ENCODE data around the gene CHRDL2. TPM values are rescaled to one million over a fixed set of nuclear protein-coding genes. Genes with fewer than 3 reads are reported as not detected.
A peak's percentile ranks its signal among the peaks of the same experiment; 100 is the strongest.

CHRDL2 gene
- total RNA-seq, 2 donors from 2014 or later = not detected

DNA sequence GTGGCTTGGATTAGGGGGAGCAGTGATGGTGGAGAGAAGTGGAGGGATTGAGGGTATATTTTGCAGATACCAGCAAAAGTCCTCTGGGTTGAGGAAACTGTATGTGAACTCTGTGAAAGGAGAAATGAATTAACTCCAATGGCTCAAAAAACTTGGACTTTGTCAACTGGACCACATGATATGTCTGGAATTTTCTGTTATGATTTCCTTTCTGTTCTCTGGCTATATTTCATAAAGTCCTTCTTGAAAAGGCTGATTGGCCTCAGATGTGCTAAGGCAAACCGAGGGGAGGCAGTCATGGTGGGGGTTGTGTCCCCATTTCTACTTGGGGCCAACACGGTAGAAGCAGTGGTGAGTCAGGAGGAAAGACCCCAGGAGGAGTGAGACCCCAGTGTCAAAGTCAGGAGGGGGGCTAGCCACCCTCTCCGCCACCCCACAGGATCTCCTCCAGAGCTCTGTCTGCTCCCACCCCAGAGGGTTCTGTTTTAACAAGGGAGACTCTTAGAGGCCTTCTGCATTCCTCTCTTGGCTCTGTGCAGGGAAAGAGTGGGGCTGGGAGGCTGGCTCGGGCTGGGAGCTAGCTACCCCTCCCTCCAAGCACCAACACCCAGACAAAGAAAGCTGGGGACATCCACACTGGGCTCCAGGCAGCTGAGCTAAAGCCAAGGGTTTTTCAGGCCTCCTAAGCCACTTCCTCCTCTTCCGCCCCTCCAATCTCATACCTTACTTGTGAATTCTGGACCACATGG, 13.8 kb downstream of the CHRDL2 start:
- H3K36me3 Mint-ChIP-seq (ENCODE audit: low read depth) = no peaks in the 10 kb centered on the region
- H3K27ac Mint-ChIP-seq = no peak overlapping the region
- H3K9me3 ChIP-seq (ENCODE audit: control insufficient read depth, low read length, poor library complexity, severe bottlenecking) = no peaks in the 10 kb centered on the region
- DNase-seq (no peak), ATAC-seq (no peak)
- peaks cover 7% of the 10 kb centered on the region for H3K27me3 Mint-ChIP-seq
- peaks cover 2% of the 10 kb centered on the region for H3K4me1 Mint-ChIP-seq
- no peak overlapping the region for H3K4me3 Mint-ChIP-seq

DNA sequence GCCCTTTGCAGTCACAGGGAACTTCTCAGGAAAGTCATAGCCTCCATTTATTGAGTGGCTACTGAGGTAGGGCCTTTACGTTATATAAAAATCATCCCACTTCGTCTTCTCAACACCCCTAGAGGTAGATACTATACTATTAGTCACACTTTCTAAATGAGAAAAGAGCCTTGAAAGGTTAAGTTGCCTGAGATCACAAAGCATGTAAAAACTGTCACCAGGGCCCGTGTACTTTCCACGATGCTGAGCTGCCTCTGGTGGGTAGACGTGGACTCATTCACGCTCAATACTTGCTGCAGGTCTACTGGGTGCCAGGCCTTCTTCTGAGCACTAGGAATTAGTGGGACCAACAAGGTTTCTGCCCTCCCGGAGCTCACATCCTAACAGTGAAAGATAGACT, 16.3 kb downstream of the CHRDL2 start:
- H3K9me3 ChIP-seq (ENCODE audit: control insufficient read depth, low read length, poor library complexity, severe bottlenecking) = no peaks in the 10 kb centered on the region
- Mint-ChIP-seq H3K27me3 (no peaks in the 10 kb centered on the region), H3K27ac (no peak overlapping the region), H3K36me3 (ENCODE audit: low read depth) (no peaks in the 10 kb centered on the region), H3K4me3 (no peak overlapping the region), H3K4me1 (peaks cover 2% of the 10 kb centered on the region)
- ATAC-seq = no peak
- no peak for DNase-seq

DNA sequence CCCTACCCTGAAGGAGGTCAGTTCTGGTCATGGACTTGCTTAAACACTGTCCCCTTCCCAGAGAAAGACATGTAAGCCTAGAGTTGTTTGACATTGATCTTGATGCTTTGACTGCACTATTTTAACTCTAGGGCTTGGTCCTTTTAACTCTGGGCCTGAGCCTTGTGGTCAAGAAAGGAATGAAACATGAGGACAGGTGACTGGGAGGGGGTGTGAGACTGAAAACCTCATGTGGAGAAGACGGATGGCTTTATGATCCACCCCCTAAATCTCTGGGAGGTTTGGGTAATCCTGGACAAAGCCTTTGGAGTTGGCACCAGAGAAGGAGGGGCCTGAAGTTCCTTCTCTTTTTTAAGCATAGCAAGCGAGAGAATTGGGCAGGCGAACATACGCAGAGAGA, 17.5 kb downstream of the CHRDL2 start:
- peaks cover 2% of the 10 kb centered on the region for H3K4me1 Mint-ChIP-seq
- ATAC-seq (no peak), DNase-seq (no peak)
- H3K27me3 Mint-ChIP-seq = no peaks in the 10 kb centered on the region
- H3K27ac Mint-ChIP-seq = no peak overlapping the region
- no peak overlapping the region for H3K4me3 Mint-ChIP-seq
- H3K36me3 Mint-ChIP-seq (ENCODE audit: low read depth) = no peaks in the 10 kb centered on the region
- H3K9me3 ChIP-seq (ENCODE audit: control insufficient read depth, low read length, poor library complexity, severe bottlenecking) = no peaks in the 10 kb centered on the region

DNA sequence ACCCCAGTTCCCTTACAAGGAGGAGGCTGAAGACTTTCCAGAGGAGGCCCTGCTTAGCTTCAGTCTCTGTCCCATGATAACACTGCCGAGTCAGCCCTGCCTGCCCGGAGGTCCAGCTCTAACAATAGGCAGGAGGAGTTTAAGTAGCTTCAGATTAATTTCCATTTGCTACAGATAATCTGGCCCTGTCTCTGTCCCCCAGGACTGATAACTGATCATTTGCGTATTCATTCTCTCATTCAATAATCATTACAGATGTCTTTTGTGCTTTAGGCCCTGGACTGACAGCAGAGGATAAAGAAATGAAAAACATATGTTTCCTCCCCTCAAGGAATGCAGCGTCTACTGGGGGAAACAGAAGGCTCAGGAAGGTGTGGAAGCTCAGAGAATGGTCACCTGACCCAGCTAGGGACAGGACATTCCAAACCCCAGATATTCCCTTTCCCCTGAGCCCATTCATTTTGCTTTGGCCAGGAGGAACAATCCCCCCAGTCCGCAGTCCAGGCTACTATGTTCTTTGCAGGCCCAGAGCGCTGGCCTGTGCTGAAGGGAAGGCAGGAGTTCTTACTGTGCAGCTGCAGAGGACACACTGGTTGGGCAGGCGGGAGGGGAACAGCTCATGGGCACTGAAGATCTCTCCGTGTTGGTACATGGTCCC, 20.8 kb downstream of the CHRDL2 start:
- DNase-seq = no peak
- no peaks in the 10 kb centered on the region for H3K27me3 Mint-ChIP-seq
- peaks cover 2% of the 10 kb centered on the region for H3K4me1 Mint-ChIP-seq
- no peak for ATAC-seq
- H3K9me3 ChIP-seq (ENCODE audit: control insufficient read depth, low read length, poor library complexity, severe bottlenecking) = no peaks in the 10 kb centered on the region
- no peak overlapping the region for H3K4me3 Mint-ChIP-seq
- H3K27ac Mint-ChIP-seq = no peak overlapping the region
- H3K36me3 Mint-ChIP-seq (ENCODE audit: low read depth) = no peaks in the 10 kb centered on the region

DNA sequence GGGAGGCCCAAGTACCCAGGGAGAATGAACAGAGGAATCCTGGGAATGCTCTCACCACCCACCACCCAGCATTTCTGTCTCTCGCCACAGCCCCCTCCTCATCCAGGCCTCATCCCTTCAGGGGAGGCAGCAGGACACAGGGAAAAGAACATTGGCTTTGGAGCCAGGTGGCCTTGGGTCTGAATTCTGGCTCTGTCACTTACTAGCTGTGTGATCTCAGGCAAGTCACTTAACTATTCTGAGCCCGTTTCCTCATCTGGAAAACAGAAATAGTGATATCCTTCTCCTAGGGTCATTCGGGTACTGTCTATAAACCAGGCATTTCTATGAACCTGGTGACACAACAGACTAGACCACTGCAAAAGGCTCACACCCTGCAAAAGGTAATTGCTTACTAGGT, 22.1 kb downstream of the CHRDL2 start:
- H3K36me3 Mint-ChIP-seq (ENCODE audit: low read depth) = no peaks in the 10 kb centered on the region
- no peak for DNase-seq
- H3K9me3 ChIP-seq (ENCODE audit: control insufficient read depth, low read length, poor library complexity, severe bottlenecking) = no peaks in the 10 kb centered on the region
- H3K27me3 Mint-ChIP-seq = no peaks in the 10 kb centered on the region
- ATAC-seq = no peak
- no peak overlapping the region for H3K27ac Mint-ChIP-seq
- no peak overlapping the region for H3K4me3 Mint-ChIP-seq
- H3K4me1 Mint-ChIP-seq = no peaks in the 10 kb centered on the region

DNA sequence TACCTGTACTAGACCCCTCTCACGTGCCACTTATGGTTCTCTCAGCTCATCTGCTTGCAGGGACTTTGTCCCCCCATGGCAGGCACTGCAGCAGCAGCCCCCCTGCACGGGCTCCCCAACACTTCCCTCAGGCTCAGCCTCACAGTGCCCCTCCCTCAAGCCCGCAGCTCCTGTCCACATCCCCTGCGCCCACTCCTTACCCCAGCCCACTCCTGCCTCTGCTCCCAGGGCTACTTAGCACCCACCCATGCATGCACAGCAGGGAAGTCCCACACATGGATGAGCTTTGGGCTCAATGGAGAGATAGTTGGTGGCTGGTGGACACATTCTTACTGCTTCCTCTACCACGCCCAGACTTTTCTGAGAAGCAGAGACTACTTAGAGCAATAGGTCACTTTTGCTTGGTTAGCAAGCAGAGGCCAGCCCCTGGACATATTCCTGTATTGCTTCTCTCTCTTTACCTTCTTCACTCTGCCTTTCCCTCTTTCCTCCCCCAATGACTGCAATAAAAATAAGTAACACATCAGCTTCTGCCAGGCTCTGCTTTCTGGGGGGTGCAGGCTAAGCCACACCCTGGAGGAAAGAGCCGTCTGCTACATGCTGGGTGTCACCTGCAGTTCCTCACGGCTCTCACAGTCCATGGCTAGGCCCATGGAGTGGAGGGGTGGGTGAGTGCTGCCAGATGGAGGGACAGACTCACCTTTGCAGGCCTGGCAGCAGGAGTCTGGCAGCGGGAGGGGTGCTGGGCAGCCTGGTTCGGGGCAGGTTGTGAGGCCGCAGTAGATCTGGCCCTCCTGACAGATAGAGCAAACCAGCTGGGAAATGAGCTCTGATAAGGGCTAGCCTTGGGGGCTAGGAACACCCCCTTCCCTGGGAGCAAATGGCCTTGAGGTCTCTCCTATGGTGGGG, 23.4 kb downstream of the CHRDL2 start:
- Mint-ChIP-seq H3K4me3 (no peak overlapping the region), H3K27ac (no peak overlapping the region), H3K27me3 (no peaks in the 10 kb centered on the region), H3K4me1 (peaks cover 2% of the 10 kb centered on the region), H3K36me3 (ENCODE audit: low read depth) (no peaks in the 10 kb centered on the region)
- DNase-seq = no peak
- no peaks in the 10 kb centered on the region for H3K9me3 ChIP-seq (ENCODE audit: control insufficient read depth, low read length, poor library complexity, severe bottlenecking)
- no peak for ATAC-seq

DNA sequence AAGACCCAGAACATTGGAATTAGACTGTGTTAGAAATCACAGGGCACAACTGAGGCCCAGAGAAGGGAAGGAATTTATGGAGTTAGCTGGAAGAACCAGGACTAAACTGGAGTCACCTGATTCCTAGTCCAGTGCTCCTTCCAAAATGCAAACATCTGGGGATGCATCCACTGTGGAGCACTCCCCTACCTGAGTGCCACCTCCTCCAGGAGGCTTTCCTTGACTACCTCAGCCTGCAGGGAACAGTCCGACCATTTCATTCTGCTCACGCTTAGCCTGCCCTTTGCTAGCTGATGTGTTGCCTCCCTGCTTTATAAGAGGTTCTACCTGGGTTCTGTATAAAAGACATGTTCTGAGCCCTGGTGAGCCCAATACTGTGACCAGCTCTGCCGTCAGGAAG, 24.0 kb downstream of the CHRDL2 start:
- H3K4me3 Mint-ChIP-seq = no peak overlapping the region
- ATAC-seq = no peak
- H3K9me3 ChIP-seq (ENCODE audit: control insufficient read depth, low read length, poor library complexity, severe bottlenecking) = no peaks in the 10 kb centered on the region
- H3K27me3 Mint-ChIP-seq = no peaks in the 10 kb centered on the region
- peaks cover 2% of the 10 kb centered on the region for H3K4me1 Mint-ChIP-seq
- DNase-seq = no peak
- H3K27ac Mint-ChIP-seq = no peak overlapping the region
- H3K36me3 Mint-ChIP-seq (ENCODE audit: low read depth) = no peaks in the 10 kb centered on the region

DNA sequence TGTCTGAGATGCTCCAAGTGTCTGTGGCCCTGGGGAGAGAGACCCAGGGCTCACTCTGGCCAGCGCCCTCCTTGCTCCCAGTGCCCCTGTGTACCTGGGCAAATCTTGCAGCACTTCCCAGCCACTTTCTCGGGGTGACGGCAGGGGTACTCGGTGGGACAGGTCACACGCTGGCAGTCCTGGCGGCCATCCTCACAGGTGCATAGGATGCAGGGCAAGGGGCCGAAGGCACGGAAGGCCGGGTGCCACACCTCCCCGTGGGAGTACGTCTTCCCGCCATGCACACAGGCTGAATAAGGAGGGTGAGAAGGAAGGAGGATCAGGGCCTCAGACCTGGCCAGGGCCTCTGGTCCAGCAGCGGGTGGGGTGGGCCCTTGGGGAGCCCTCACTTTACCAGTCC, 28.0 kb downstream of the CHRDL2 start:
- H3K36me3 Mint-ChIP-seq (ENCODE audit: low read depth) = no peaks in the 10 kb centered on the region
- no peak overlapping the region for H3K4me3 Mint-ChIP-seq
- H3K4me1 Mint-ChIP-seq = peaks cover 2% of the 10 kb centered on the region
- H3K9me3 ChIP-seq (ENCODE audit: control insufficient read depth, low read length, poor library complexity, severe bottlenecking) = no peaks in the 10 kb centered on the region
- DNase-seq (no peak), ATAC-seq (no peak)
- H3K27me3 Mint-ChIP-seq = no peaks in the 10 kb centered on the region
- H3K27ac Mint-ChIP-seq = no peak overlapping the region

DNA sequence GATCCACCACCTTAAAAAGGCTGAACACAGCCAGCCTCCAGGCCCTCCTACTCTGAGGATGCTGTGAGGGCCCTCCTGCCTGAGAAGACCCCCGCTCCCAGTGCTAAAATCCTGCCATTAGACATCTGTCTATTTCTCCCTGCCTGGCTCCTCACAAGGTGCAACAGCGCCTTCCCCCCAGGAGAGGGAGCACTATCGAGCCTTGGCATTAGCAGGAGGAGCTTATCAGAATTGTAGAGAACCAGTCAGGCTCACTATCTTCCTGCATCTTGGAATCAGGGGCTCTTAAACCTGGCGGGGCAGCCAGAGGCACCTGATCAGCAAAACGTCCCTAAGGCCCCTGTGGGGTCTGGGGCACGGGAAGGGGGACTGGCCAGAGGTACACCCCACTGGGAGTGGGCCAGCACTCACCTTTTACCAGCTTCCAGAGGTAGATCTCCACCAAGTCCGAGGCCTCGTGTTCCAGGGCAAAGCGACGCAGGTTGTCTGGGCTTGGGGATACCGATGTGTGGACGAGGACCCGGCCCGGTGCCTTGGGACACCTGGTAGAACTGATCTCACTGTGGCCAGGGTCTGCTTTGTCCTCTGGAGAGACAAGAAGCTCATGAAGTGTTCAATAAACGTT, 28.7 kb downstream of the CHRDL2 start:
- ATAC-seq (peak; percentile 82), DNase-seq (peak; percentile 22 to 43 (median 28))
- Mint-ChIP-seq H3K4me3 (no peak overlapping the region), H3K27ac (peak overlapping the region; percentile 37), H3K36me3 (ENCODE audit: low read depth) (peaks cover under 1% of the 10 kb centered on the region), H3K27me3 (peaks cover 2% of the 10 kb centered on the region), H3K4me1 (peaks cover 3% of the 10 kb centered on the region)
- no peaks in the 10 kb centered on the region for H3K9me3 ChIP-seq (ENCODE audit: control insufficient read depth, low read length, poor library complexity, severe bottlenecking)

DNA sequence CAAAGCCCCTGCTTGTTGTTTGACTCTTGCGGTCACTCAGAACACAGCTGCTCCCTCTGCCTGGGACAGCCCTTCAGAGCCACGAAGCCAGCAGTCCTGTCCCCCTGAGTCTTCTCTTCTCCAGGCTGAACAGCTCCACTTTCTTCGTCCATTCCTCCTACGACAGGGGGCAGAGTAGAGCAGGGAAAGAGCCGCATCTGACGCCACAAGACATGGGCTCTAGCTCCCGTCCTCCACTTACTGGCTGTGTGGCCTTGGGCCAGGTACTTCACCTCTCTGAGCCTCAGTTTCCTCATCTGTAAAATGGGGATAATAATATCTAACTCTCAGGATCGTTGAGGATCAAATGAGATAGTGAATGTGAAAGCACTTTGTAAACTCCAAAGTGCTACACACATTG, 29.9 kb downstream of the CHRDL2 start:
- ATAC-seq (no peak), DNase-seq (no peak)
- Mint-ChIP-seq H3K27ac (no peak overlapping the region), H3K27me3 (peaks cover 14% of the 10 kb centered on the region), H3K36me3 (ENCODE audit: low read depth) (peaks cover 2% of the 10 kb centered on the region), H3K4me1 (peaks cover 9% of the 10 kb centered on the region), H3K4me3 (no peak overlapping the region)
- no peaks in the 10 kb centered on the region for H3K9me3 ChIP-seq (ENCODE audit: control insufficient read depth, low read length, poor library complexity, severe bottlenecking)

DNA sequence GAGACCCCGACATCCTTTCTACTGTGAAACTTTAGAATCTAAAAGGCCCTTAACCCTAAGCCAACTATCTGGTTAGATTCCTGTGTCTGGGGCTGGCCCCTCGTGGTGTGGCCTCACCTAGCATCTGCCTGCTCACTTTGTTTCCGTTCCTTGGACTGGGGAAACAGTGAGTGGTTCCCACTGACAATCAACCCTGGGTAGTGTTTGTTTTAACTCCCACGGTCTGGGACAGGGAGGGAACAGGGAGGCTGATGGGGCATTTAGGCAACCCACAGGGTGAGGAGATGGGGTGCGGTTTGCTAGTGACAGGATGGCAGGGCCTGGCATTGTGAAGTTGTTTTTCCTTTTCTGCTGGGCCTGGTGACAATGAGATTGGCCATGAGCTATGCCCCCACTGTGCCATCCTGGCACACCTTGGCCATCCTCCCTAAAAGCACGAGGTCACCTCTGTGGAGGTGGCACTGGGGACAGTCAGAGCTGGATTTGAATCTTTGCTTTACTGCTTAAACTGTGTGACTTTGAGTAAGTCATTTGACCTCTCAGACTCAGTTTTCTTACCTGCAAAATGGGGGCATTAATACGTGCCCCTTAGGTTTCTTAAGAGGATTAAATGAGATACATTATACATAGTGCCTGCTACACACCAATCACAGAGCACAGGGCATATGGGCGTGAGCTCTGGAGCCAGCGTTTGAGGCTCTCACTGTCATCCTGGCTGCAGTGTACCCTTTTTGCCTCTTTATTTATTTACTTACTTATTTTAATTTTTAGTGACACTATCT, 31.4 kb downstream of the CHRDL2 start:
- H3K4me1 Mint-ChIP-seq = peaks cover 9% of the 10 kb centered on the region
- H3K27ac Mint-ChIP-seq = no peak overlapping the region
- DNase-seq (no peak), ATAC-seq (no peak)
- H3K36me3 Mint-ChIP-seq (ENCODE audit: low read depth) = peaks cover 2% of the 10 kb centered on the region
- peaks cover 25% of the 10 kb centered on the region for H3K27me3 Mint-ChIP-seq
- H3K9me3 ChIP-seq (ENCODE audit: control insufficient read depth, low read length, poor library complexity, severe bottlenecking) = no peaks in the 10 kb centered on the region
- no peak overlapping the region for H3K4me3 Mint-ChIP-seq

DNA sequence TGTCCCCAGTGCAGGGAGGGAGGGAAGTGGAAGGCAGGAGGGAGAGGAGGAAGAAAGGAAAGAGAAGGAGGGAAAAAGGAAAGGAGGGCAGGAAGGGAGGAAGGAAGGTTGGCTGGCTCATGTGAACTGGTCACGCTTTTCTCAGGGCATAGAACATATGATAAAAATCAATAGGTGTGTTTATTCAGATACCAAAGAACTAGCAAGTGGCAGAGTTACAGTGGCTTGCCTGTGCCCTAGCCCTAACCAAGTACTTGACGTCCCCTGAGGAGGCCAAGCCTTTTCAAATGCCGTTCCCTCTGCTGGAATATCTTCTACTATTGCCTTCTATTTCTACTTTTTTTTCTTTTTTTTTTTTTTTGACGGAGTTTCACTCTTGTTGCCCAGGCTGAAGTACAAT, 33.5 kb downstream of the CHRDL2 start:
- H3K4me1 Mint-ChIP-seq = peaks cover 11% of the 10 kb centered on the region
- H3K36me3 Mint-ChIP-seq (ENCODE audit: low read depth) = peaks cover 10% of the 10 kb centered on the region
- no peaks in the 10 kb centered on the region for H3K9me3 ChIP-seq (ENCODE audit: control insufficient read depth, low read length, poor library complexity, severe bottlenecking)
- no peak for DNase-seq
- H3K27me3 Mint-ChIP-seq = peaks cover 46% of the 10 kb centered on the region
- ATAC-seq = no peak
- H3K4me3 Mint-ChIP-seq = no peak overlapping the region
- H3K27ac Mint-ChIP-seq = no peak overlapping the region
